Superior temporal gyrus (tissue), 1 donor: ENCODE data around the gene FIGLA.
"Not testable (repeated sequence)": the region's sequence is repeated elsewhere in the genome, so short reads cannot be mapped to it uniquely, and the experiment has no call there.

Source experiments
- DNase-seq: peaks from one replicate; pipeline ENCODE4 v3.0.0-alpha.2; 2016; ENCODE audit errors: extremely low spot score

FIGLA gene

GRCh38 chr2:70746094-70746974 is 44.1 kb downstream of the FIGLA start:
- no peak for DNase-seq

DNA sequence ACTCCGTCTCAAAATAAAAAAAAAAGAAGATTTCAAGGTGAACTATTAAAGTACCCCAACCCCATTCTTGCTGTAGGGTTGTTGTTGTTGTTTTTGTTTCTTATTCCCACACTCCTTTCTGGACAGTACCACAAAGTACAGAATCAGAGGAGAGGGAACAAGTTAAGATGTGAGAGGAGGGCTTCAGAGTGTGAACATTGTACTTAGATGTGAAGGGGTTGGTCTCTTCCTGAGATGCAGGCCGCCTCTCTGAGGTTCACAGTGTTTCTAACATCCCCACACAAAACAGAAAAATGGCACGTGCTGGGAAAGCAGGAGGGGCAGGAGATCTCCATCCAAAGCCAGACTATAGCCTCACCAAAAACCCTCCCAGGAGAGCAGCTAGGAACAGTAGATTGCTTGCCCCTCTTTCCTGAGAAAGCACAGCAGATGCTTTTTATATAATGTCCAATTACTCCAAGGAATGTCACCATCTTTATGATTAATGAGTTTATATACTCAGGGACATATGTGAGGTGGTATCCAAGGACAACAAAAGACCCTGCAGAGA is 45.1 kb downstream of the FIGLA start:
- no peak for DNase-seq

GRCh38 chr2:70744397-70744796 is 46.0 kb downstream of the FIGLA start:
- no peak for DNase-seq

DNA sequence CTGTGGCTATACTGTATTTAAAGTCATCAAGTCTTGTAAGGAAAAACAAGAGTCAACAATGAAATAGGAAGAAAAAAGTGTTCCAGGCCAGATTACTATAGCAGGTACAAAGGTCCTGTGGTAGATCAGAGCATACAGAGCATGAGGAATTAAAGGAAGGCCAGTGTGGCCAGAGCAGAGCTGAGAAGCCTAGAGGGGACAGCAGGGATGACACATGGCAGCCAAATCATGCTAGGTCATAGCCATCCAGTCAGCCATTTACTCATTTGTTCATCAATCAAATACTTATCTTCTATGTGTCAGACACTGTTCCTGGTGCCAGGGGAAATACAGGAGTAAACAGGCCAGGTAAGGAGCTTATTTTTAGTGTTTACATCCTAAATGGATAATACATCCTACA is 46.8 kb downstream of the FIGLA start:
- no peak for DNase-seq

DNA sequence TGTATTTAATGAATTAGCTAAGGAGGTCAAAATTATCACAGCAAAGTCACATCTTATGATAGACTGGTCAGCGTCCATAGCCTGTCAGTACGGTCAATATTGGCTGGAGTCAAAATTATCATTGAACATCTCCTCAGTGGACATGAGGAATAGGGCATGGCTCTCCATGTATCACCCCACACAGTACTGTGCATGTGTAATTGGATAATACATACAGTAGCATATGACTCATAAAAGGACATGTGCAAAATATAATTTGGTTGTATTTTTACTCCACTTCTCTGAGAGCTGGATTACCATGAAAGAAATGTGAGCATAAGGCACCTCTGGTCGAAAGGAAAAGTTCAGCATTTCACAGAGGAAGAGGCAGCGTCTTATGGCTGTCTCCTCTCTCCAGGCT is 47.4 kb downstream of the FIGLA start:
- DNase-seq, result no peak

DNA sequence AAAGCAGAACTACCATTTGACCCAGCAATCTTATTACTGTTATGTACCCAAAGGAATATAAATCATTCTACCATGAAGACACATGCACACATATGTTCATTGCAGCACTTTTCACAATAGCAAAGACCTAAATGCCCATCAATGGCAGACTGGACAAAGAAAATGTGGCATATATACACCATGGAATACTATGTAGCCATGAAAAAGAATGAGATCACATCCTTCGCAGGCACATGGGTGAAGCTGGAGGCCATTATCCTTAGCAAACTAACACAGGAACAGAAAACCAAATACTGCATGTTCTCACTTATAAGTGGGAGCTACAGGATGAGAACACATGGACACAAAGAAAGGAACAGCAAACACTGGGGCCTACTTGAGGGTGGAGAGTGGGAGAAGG is 51.0 kb downstream of the FIGLA start:
- not testable (repeated sequence) for DNase-seq

GRCh38 chr2:70738159-70738558 is 52.3 kb downstream of the FIGLA start:
- no peak for DNase-seq

- no peak for DNase-seq
Observed at GRCh38 chr2:70735071-70735470, 55.4 kb downstream of the FIGLA start.

- DNase-seq, result no peak
Observed at GRCh38 chr2:70733646-70734180, 56.7 kb downstream of the FIGLA start.

GRCh38 chr2:70732766-70733645 is 57.4 kb downstream of the FIGLA start:
- no peak for DNase-seq

GRCh38 chr2:70730730-70731129 is 59.7 kb downstream of the FIGLA start:
- no peak for DNase-seq

- DNase-seq, result no peak
Observed at GRCh38 chr2:70729647-70730046, 60.8 kb downstream of the FIGLA start.

DNA sequence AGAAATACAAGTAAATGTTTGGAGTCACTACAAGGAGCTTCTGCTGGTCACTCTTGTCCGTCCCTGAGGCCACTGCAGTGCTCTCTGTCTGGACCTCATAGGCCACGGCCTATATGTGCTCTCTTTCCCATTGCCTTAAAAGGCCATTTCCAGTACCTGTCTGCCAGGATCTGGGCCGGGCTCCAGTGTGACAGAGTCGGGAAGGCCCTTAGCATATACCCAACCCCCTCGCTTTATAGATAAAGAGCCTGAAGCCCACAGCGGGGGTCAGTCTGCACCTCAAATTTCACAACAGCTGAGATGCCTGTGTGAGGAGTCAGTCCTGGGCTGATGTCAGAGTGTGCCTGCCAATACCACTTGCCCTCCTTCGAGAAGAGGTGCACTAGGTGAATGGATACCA is 62.3 kb downstream of the FIGLA start:
- DNase-seq, result no peak
